Fibroblast of skin of left biceps (primary cell): ENCODE data around the gene VPS35L.
"Not testable (repeated sequence)": the region's sequence is repeated elsewhere in the genome, so short reads cannot be mapped to it uniquely, and the experiment has no call there.

ENCODE experiments used
- DNase-seq, 2 experiments: peaks; one replicate each; pipeline ENCODE4 v3.0.0-alpha.2; 2013; ENCODE audit warnings: low read depth in 2 of 2

VPS35L gene

GRCh38 chr16:19654147-19654546 is 98.6 kb downstream of the VPS35L start:
- DNase-seq: no peak

- DNase-seq: no peak
Measured at GRCh38 chr16:19655242-19655777, 99.8 kb downstream of the VPS35L start.

- no peak for DNase-seq
Measured at GRCh38 chr16:19657831-19658230, 102.3 kb downstream of the VPS35L start.

GRCh38 chr16:19659554-19659953 is 104.1 kb downstream of the VPS35L start:
- no peak for DNase-seq

- no peak for DNase-seq
Measured at GRCh38 chr16:19660432-19660831, 104.9 kb downstream of the VPS35L start.

- DNase-seq: no peak
Measured at GRCh38 chr16:19662351-19662750, 106.8 kb downstream of the VPS35L start.

GRCh38 chr16:19664166-19664565 is 108.7 kb downstream of the VPS35L start:
- DNase-seq: no peak

- DNase-seq: not testable (repeated sequence)
Measured at GRCh38 chr16:19665313-19665712, 109.8 kb downstream of the VPS35L start.

GRCh38 chr16:19666477-19666876 is 111.0 kb downstream of the VPS35L start:
- no peak for DNase-seq

- DNase-seq: no peak
Measured at GRCh38 chr16:19672378-19672777, 116.9 kb downstream of the VPS35L start.

- no peak for DNase-seq
Measured at GRCh38 chr16:19674485-19674884, 119.0 kb downstream of the VPS35L start.

GRCh38 chr16:19677402-19677801 is 121.9 kb downstream of the VPS35L start:
- no peak for DNase-seq

GRCh38 chr16:19678804-19679203 is 123.3 kb downstream of the VPS35L start:
- DNase-seq: no peak

- DNase-seq: not testable (repeated sequence)
Measured at GRCh38 chr16:19679281-19679680, 123.8 kb downstream of the VPS35L start.

GRCh38 chr16:19680881-19681340 is 125.4 kb downstream of the VPS35L start:
- no peak for DNase-seq

- DNase-seq: no peak
Measured at GRCh38 chr16:19681637-19682036, 126.1 kb downstream of the VPS35L start.

- no peak for DNase-seq
Measured at GRCh38 chr16:19683453-19684236, 128.1 kb downstream of the VPS35L start.

GRCh38 chr16:19685176-19685575 is 129.7 kb downstream of the VPS35L start:
- no peak for DNase-seq

GRCh38 chr16:19687279-19687678 is 131.8 kb downstream of the VPS35L start:
- DNase-seq: no peak

GRCh38 chr16:19688396-19689024 is 133.0 kb downstream of the VPS35L start:
- DNase-seq: no peak

GRCh38 chr16:19689342-19689741 is 133.8 kb downstream of the VPS35L start:
- DNase-seq: no peak

GRCh38 chr16:19690196-19690595 is 134.7 kb downstream of the VPS35L start:
- DNase-seq: no peak

GRCh38 chr16:19691161-19691711 is 135.7 kb downstream of the VPS35L start:
- DNase-seq: no peak
